ENCODE data around the gene PAM16. TPM values are rescaled to one million over a fixed set of nuclear protein-coding genes. Genes with fewer than 3 reads are reported as not detected.
A peak's percentile ranks its signal among the peaks of the same experiment; 100 is the strongest.

Gene PAM16
- total RNA-seq, 1 donor = 17.4 TPM

DNA sequence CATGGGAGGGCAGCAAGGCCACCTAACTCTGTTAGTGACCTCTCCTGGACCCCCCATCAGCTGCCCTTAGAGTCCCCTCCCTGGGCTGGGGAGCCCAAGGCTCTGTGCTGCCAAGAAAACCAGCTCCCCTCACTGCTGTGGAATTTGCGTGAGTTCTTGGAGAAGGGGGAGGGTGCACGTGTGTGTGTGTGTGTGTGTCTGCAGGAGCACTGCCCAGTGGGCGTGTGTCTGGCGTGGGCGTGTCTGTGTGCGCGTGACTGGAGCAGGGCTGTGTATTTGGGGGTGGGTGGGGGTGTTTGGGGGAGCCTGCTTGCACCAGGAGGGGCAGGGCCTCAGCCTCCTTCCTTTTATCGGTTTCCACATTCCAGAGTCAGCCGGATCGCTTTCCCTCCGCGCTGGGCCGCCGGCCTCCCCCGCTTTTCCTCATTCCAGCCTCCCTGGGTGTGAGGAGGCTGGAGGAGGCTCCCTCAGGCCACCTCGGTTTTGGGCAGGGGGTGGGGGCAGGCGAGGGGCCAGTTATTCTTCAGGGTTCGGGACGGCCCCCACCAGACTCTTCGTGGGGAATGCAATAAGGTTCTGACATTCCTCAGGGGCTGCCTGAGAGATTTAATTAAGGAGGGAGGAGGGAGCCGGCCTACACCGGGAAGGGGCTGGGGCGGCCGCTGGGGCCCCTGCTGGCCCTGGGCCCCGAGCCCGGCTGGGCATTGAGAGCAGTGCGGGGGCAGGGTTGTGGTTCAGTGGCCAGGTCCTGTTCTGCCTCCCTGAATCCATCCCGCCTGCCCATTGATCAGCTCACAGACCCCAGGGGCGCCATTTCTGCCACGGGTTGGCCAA is 23.0 kb upstream of the PAM16 start:
- H4K20me1 ChIP-seq (ENCODE audit: insufficient read depth, low read length) = peaks cover 69% of the 10 kb centered on the region
- DNase-seq (ENCODE audit: insufficient read length, low spot score, missing footprints) = peak; percentile 98
- peak overlapping the region; percentile 100 for H3K4me3 ChIP-seq (ENCODE audit: insufficient read depth, low read length)
- no peaks in the 10 kb centered on the region for H3K9me3 ChIP-seq (ENCODE audit: low read depth, low read length)
- peaks cover 71% of the 10 kb centered on the region for H3K79me2 ChIP-seq (ENCODE audit: insufficient read depth, low read length)
- H3K36me3 ChIP-seq (ENCODE audit: insufficient read depth, low read length) = peaks cover 25% of the 10 kb centered on the region
- peak overlapping the region; percentile 93 for H3K4me2 ChIP-seq (ENCODE audit: insufficient read depth, low read length)
- TF ChIP-seq, protein P1, sequence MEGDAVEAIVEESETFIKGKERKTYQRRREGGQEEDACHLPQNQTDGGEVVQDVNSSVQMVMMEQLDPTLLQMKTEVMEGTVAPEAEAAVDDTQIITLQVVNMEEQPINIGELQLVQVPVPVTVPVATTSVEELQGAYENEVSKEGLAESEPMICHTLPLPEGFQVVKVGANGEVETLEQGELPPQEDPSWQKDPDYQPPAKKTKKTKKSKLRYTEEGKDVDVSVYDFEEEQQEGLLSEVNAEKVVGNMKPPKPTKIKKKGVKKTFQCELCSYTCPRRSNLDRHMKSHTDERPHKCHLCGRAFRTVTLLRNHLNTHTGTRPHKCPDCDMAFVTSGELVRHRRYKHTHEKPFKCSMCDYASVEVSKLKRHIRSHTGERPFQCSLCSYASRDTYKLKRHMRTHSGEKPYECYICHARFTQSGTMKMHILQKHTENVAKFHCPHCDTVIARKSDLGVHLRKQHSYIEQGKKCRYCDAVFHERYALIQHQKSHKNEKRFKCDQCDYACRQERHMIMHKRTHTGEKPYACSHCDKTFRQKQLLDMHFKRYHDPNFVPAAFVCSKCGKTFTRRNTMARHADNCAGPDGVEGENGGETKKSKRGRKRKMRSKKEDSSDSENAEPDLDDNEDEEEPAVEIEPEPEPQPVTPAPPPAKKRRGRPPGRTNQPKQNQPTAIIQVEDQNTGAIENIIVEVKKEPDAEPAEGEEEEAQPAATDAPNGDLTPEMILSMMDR (IDR thresholded peaks at IDR 0.05; ENCODE audit: extremely low read depth, low read depth, low read length) = no peak
- H2AFZ ChIP-seq (ENCODE audit: low read length) = no peak overlapping the region
- H3K4me1 ChIP-seq (ENCODE audit: insufficient read depth, low read length) = peaks cover 71% of the 10 kb centered on the region
- H3K27me3 ChIP-seq (ENCODE audit: insufficient read depth, low read length) = no peaks in the 10 kb centered on the region
- peak overlapping the region; percentile 98 for H3K27ac ChIP-seq (ENCODE audit: low read depth, low read length)

DNA sequence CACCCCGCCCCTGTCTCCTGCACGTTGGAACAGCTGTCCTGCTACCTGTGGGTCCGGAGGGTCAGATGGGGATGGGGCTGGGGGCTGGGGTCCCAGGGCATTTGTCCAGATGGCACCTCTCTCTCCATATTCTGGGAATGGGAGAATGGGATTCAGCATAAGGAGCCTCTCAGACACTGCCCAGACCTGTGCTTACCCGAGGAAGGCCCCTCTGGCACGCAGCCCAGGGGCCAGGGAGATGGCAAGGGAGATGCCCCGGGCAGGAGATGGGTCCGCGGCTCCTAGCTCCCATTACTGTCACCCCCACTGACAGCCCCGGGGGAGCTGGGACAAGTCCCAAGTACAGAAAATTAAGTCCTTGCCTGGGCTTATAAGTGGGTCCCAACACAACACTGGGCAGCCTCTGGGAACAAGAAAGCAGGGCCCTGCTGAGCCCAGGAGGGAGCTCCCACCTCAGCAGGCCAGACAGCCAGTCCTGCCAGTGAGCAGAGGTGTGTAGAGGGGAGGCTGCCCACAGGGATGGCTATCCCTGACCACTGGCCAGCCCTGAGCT is 22.3 kb upstream of the PAM16 start:
- Histone ChIP-seq H3K4me2 (ENCODE audit: insufficient read depth, low read length) (peak overlapping the region; percentile 93), H4K20me1 (ENCODE audit: insufficient read depth, low read length) (peaks cover 66% of the 10 kb centered on the region), H2AFZ (ENCODE audit: low read length) (no peak overlapping the region), H3K4me1 (ENCODE audit: insufficient read depth, low read length) (peaks cover 74% of the 10 kb centered on the region), H3K27ac (ENCODE audit: low read depth, low read length) (peak overlapping the region; percentile 98), H3K27me3 (ENCODE audit: insufficient read depth, low read length) (no peaks in the 10 kb centered on the region), H3K79me2 (ENCODE audit: insufficient read depth, low read length) (peaks cover 64% of the 10 kb centered on the region), H3K4me3 (ENCODE audit: insufficient read depth, low read length) (peak overlapping the region; percentile 100), H3K9me3 (ENCODE audit: low read depth, low read length) (no peaks in the 10 kb centered on the region), H3K36me3 (ENCODE audit: insufficient read depth, low read length) (peaks cover 18% of the 10 kb centered on the region)
- TF ChIP-seq, protein P1 (IDR thresholded peaks at IDR 0.05; ENCODE audit: extremely low read depth, low read depth, low read length) = no peak
- DNase-seq (ENCODE audit: insufficient read length, low spot score, missing footprints) = peak; percentile 93

DNA sequence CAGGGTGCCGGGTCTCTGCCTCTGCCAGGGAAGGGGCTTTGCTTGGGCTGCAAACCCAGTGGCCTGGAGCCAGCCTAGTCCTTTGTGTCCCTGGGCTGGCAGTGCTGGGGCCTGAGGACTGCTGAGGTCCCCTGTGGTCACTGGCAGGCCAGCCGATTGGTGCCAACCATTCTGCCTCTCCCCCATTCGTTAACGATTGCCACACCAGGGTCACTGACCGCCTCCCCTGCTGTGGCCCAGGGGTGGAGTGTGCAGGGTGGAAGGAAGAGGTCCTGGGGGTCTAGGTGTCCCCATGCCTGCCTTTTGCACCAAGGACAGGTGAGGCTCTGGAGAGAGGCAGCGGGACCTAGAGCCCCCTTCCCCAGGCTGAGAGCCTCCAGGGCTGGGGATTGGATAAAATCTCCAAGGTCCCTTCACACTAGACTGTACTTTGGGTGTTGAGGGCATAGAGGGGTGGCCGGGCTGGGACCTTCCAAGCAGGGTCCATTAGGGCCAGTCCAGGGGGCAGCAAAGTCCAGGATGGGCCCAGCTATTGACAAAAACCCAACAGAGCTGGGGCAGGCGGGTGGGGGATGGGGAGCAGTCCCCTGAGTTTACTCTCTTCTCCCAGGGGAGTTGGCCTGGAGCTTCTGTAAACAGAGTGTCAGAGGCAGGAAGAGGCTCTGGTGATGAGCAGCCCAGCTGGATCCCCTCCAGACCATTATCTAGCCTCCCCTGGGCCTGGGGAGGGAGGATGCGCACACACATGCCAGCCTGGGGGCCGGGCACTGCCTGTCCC is 21.6 kb upstream of the PAM16 start:
- Histone ChIP-seq H3K4me1 (ENCODE audit: insufficient read depth, low read length) (peaks cover 68% of the 10 kb centered on the region), H3K4me3 (ENCODE audit: insufficient read depth, low read length) (peak overlapping the region; percentile 100), H3K79me2 (ENCODE audit: insufficient read depth, low read length) (peaks cover 58% of the 10 kb centered on the region), H3K27me3 (ENCODE audit: insufficient read depth, low read length) (no peaks in the 10 kb centered on the region), H3K27ac (ENCODE audit: low read depth, low read length) (peak overlapping the region; percentile 98), H4K20me1 (ENCODE audit: insufficient read depth, low read length) (peaks cover 60% of the 10 kb centered on the region), H2AFZ (ENCODE audit: low read length) (no peak overlapping the region), H3K9me3 (ENCODE audit: low read depth, low read length) (no peaks in the 10 kb centered on the region), H3K4me2 (ENCODE audit: insufficient read depth, low read length) (peak overlapping the region; percentile 93), H3K36me3 (ENCODE audit: insufficient read depth, low read length) (peaks cover 12% of the 10 kb centered on the region)
- peak; percentile 98 for DNase-seq (ENCODE audit: insufficient read length, low spot score, missing footprints)
- TF ChIP-seq, protein P1 (IDR thresholded peaks at IDR 0.05; ENCODE audit: extremely low read depth, low read depth, low read length) = no peak

Measured in osteoblast (primary cell).